ENCODE data around the gene KRT31.
"Not testable (repeated sequence)": the region's sequence is repeated elsewhere in the genome, so short reads cannot be mapped to it uniquely, and the experiment has no call there.

The KRT31 gene

GRCh38 chr17:41417576-41418015 lies 20.2 kb upstream of the KRT31 start:
- DNase-seq (ENCODE audit: low read depth, low spot score): peak; percentile 77

GRCh38 chr17:41417127-41417526 lies 19.7 kb upstream of the KRT31 start:
- no peak for DNase-seq (ENCODE audit: low read depth, low spot score)

- DNase-seq (ENCODE audit: low read depth, low spot score): no peak
Measured at GRCh38 chr17:41416479-41416878, 19.1 kb upstream of the KRT31 start.

GRCh38 chr17:41415833-41416335 lies 18.5 kb upstream of the KRT31 start:
- DNase-seq (ENCODE audit: low read depth, low spot score): no peak

- no peak for DNase-seq (ENCODE audit: low read depth, low spot score)
Measured at GRCh38 chr17:41415411-41415810, 18.0 kb upstream of the KRT31 start.

- no peak for DNase-seq (ENCODE audit: low read depth, low spot score)
Measured at GRCh38 chr17:41413982-41414381, 16.6 kb upstream of the KRT31 start.

GRCh38 chr17:41413353-41413957 lies 16.0 kb upstream of the KRT31 start:
- peak; percentile 47 for DNase-seq (ENCODE audit: low read depth, low spot score)

GRCh38 chr17:41411072-41411840 lies 13.8 kb upstream of the KRT31 start:
- no peak for DNase-seq (ENCODE audit: low read depth, low spot score)

GRCh38 chr17:41407226-41407625 lies 9.8 kb upstream of the KRT31 start:
- DNase-seq (ENCODE audit: low read depth, low spot score): no peak

GRCh38 chr17:41406205-41406604 lies 8.8 kb upstream of the KRT31 start:
- DNase-seq (ENCODE audit: low read depth, low spot score): peak; percentile 41

- no peak for DNase-seq (ENCODE audit: low read depth, low spot score)
Measured at GRCh38 chr17:41404024-41404671, 6.7 kb upstream of the KRT31 start.

GRCh38 chr17:41403404-41404023 lies 6.1 kb upstream of the KRT31 start:
- no peak for DNase-seq (ENCODE audit: low read depth, low spot score)

GRCh38 chr17:41402161-41402560 lies 4.8 kb upstream of the KRT31 start:
- DNase-seq (ENCODE audit: low read depth, low spot score): no peak

- no peak for DNase-seq (ENCODE audit: low read depth, low spot score)
Measured at GRCh38 chr17:41396340-41396739, 1.1 kb downstream of the KRT31 start.

GRCh38 chr17:41395611-41396010 lies 1.8 kb downstream of the KRT31 start:
- no peak for DNase-seq (ENCODE audit: low read depth, low spot score)

GRCh38 chr17:41395044-41395443 lies 2.4 kb downstream of the KRT31 start:
- DNase-seq (ENCODE audit: low read depth, low spot score): not testable (repeated sequence)

GRCh38 chr17:41394254-41394996 lies 3.0 kb downstream of the KRT31 start:
- no peak for DNase-seq (ENCODE audit: low read depth, low spot score)

GRCh38 chr17:41393826-41394225 lies 3.6 kb downstream of the KRT31 start:
- no peak for DNase-seq (ENCODE audit: low read depth, low spot score)

GRCh38 chr17:41393294-41393693 lies 4.1 kb downstream of the KRT31 start:
- DNase-seq (ENCODE audit: low read depth, low spot score): no peak

GRCh38 chr17:41392278-41392677 lies 5.1 kb downstream of the KRT31 start:
- DNase-seq (ENCODE audit: low read depth, low spot score): no peak

- no peak for DNase-seq (ENCODE audit: low read depth, low spot score)
Measured at GRCh38 chr17:41391535-41391934, 5.9 kb downstream of the KRT31 start.
